ENCODE results near the gene MCTP2. TPM values are rescaled to one million over a fixed set of nuclear protein-coding genes. Genes with fewer than 3 reads are reported as not detected.

MCTP2 gene
- polyA plus RNA-seq, 1 donor, result 0.67 TPM

DNA sequence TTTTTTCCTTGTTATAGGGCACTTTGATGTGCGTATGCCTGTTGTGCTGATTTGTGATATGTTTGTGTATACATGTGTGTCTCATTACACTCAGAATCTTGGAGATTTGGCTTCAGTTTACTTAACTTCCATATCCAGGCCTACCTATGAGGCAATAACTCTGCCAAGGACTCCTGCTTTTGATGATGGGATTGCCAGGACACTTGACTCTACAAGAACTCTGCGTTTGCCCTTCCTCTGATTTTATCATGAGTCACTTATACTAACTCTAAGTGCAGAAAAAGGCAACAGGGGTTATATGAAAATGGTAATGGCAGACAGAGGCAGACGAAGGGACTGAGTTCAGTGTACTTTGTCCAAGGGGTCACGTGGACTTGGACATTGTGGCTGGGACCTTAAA is 33.6 kb downstream of the MCTP2 start:
- DNase-seq, result no peak

DNA sequence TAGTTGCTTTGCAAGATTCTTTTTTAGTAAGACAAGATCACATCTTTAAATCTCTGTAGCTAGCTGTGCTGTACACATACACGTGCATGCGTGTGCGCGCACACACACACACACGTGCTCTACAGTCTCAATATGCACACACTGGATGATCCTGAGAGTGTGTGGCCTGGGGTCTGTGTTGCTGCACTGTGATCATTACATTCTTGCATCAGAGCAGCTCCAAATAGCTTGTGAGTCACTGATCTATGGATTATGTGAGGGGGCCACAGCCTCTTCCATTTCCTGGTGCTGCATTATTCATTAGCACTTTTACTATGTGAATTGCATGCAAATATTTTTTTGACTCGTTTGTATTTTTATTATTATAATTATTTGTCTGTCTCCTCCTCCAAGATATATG is 34.6 kb downstream of the MCTP2 start:
- DNase-seq, result no peak

GRCh38 chr15:94266789-94267188 is 35.4 kb downstream of the MCTP2 start:
- no peak for DNase-seq

DNA sequence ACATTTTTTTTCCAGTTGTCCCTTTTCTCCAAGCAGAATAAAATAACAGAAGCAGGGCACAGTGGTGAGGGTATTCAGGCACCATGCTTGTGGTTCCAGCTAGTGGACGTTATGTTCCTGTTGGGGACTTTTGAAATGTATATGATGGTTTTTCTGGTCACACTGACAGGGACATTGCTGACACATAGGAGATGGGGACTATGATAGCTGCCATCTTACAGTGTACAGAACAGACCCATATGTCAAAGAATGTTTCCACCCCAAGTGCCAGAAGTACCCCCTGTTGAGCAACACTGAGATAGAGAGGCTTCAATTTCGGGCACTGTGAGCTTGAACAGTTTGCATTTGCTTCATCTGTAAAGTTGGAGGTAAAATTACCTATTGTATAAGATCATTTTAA is 38.6 kb downstream of the MCTP2 start:
- no peak for DNase-seq

DNA sequence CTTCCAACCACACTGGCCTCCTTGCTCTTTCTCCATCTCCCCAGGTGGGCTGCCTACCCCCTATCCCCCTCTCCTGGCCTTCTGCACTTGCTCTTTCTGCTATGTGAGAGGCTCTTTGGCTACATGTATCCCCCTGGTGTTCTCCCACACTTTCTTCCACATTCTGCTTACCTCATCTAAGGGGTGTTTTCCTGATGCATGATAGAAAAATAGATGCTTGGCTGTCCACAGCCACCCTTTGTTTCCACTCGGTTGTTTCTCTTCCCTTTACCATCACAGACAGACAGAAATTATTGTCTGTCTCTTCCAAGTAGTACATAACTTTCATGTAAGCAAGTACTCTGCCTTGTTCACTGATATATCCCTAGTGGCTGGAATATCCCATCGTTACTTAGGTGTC is 39.2 kb downstream of the MCTP2 start:
- no peak for DNase-seq

DNA sequence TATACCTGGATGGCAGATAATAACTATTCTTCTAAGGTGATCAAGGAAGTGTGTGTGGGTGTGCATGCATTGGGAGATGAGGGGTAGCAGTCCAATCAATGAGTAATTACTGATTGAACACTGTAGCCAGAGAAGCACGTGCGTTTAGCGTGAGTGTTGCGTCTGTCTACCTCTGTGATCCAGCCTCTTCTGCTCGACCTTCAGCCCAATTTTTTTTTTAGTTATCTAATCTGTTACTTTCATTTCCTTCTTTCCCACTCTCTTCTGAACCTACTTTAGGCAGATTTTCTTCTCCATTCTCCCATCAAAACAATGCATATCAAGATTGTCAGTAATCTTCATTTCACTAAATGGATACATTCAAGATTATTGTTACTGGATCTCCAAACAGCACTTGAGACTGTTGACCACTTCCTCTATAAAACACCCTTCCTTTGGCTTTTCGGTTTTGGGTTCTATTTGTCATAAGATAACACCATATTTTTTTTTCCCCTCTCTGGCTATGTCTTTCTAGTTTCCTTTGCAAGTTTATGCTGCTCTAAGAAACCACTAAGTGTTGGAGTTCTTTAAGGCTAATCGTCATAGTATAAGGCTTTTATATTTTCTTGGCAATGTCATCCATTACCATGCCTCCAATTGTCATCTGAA is 41.0 kb downstream of the MCTP2 start:
- DNase-seq, result no peak

- no peak for DNase-seq
Observed at GRCh38 chr15:94273826-94274225, 42.5 kb downstream of the MCTP2 start.

DNA sequence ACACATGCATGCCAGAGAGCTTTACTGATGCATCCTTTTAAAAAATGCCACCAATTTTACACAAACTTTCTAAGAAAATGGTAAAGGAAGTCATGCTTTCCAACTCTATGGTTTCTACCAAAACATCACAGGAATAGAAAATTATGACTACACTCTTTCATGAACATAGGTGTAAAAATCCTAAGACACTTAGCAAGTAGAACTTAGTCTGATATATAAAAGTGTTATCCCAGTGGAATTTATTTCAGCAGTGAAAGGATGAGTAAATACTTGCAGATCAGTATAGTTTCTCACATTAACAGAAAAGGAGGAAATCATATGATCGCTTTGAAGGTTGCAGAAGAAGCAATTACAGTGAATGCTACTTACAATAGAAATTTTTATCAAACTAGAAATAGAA is 43.4 kb downstream of the MCTP2 start:
- DNase-seq, result no peak

DNA sequence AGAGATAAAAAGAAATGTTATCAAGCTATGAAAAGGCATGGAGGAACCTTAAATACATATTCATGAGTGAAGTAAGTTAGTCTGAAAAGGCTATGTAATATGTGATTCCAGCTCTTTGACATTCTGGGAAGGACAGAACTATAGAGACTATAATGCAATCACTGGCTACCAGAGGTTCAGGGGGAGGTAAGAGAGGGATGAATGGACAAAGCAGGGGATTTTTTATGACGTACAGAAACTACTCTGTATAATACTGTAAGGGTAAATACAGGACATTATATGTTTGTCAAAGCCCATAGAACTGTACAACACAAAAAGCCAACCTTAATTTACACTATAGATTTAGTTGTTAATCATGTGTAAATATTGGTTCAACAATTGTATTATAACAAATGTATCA is 46.1 kb downstream of the MCTP2 start:
- DNase-seq, result no peak

GRCh38 chr15:94279736-94280135 is 48.4 kb downstream of the MCTP2 start:
- DNase-seq, result no peak

DNA sequence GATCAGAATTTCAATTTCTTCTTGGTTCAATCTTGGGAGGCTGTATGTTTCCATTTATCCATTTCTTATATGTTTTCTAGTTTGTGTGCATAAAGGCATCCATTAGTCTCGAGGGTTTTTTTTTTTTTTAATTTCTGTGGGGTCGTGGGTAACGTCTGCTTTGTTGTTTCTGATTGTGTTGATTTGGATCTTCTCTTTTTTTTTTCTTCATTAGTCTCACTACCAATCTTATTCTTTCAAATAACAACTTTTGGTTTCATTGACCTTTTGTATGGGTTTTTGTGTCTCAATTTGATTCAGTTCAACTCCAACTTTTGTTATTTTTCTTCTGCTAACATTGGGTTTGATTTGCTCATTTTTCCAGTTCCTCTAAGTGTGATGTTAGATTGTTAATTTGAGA is 48.9 kb downstream of the MCTP2 start:
- DNase-seq, result no peak

- no peak for DNase-seq
Observed at GRCh38 chr15:94282269-94283250, 51.2 kb downstream of the MCTP2 start.

GRCh38 chr15:94286583-94286982 is 55.2 kb downstream of the MCTP2 start:
- DNase-seq, result peak; percentile 16

- no peak for DNase-seq
Observed at GRCh38 chr15:94287794-94288246, 56.5 kb downstream of the MCTP2 start.

- no peak for DNase-seq
Observed at GRCh38 chr15:94290730-94291129, 59.4 kb downstream of the MCTP2 start.

DNA sequence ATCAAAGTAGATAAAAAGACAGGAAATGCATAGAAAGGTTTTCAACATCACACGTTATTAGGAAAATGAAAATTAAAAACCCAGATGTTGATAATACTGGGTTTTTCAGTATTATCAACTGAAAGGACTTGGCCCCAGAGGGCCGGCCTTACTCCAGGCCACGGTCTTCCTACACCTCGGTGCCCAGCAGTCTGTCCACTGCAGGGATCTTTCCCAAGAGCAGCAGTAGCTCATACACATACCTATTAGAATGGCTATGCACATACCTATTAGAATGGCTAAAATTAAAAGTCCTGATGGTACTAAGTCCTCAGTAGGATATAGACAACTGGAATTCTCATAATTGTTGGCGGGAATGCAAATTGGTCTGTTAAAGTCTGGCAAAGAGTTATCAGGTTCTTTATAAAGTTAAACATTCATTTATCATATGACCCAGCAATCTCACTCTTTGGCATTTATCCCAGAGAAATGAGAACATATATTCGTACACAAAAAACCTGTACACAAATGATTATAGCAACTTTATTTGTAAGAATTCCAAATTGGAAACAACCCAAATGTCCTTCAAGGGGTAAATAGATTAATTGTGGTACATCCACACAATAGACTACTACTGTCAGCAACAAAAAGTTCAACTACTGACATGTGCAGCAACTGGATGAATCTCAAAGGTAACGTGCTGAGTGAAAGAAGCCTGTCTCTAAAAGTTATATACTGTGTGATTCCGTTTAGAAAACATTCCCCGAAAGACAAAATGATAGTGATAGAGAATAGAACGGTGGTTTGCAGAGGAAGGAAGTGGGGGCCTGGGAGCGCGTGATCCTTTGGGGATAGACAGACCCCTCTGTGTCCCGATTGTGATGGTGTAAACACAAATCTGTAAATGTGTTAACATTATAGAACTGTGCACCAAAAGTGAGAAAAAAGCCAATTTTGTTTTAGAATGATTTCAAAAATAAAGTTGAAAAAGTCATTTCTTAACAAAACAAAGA is 62.3 kb downstream of the MCTP2 start:
- DNase-seq, result no peak

GRCh38 chr15:94294556-94294955 is 63.2 kb downstream of the MCTP2 start:
- DNase-seq, result no peak

DNA sequence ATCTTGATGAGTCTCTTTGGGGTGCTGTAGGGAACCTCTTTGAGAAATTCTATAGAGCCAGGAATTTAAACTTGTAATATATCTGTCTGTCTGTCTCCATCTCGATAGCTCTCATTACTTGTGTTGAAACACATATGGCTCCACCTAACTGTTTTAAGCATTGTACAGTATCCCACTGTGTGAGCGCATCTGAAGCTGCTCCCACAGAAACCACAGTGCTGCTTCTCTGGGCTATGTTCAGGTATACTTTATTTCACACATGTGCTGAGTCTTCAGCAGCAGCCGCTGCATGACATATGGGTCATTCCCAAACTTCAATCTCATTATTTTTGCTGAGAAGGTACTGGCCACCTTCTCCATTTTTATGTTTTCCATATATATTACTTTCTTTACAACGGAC is 63.9 kb downstream of the MCTP2 start:
- DNase-seq, result no peak

DNA sequence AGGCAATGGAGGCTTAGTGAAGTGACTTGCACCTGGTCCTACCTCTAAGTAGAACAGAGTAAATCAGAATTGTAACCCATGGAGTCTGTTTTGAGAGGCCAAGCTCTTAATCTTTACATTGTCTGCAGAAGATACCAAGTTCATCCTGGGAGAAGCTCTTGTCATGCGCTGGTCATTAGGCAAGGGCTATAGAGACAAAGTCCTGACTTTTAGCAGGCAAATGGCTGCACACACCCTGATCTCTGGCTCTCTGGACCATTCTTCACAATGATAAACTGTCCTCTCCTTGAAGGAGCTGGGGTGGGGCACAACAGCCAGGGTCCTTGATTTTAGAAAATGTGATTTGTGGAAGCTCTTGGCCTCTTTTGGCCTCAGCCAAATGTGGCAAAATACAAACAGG is 65.4 kb downstream of the MCTP2 start:
- no peak for DNase-seq

- DNase-seq, result no peak
Observed at GRCh38 chr15:94297558-94297957, 66.2 kb downstream of the MCTP2 start.

- DNase-seq, result no peak
Observed at GRCh38 chr15:94298364-94298763, 67.0 kb downstream of the MCTP2 start.

- no peak for DNase-seq
Observed at GRCh38 chr15:94300612-94301011, 69.3 kb downstream of the MCTP2 start.

DNA sequence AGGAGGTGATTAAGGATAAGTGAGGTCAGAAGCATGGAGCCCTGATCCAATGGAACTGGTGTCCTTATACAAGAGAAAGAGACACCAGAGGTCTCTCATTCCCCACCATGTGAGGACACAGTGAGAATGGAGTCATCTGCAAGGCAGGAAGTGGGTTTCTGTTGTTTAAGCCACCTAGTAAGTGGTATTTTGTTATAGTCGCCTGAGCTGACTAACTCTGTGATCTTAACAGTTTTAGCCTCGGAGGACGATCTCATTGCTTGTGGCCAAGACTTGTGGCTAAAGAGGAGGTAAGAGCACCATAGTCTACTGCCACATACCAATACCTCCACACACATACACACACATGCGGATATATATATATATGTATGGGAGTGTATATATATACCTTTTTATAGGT is 73.8 kb downstream of the MCTP2 start:
- DNase-seq, result no peak
